Neuronal stem cell (in vitro differentiated cells): ENCODE data around the gene TLE1.

ENCODE experiments used
- DNase-seq: peaks from one replicate; pipeline ENCODE4 v3.0.0-alpha.2; 2013; ENCODE audit warnings: low spot score
- H2AFZ ChIP-seq: one replicate; pipeline ENCODE4 v1.6.1; 2013; ENCODE audit warnings: mild to moderate bottlenecking, low read length, inconsistent platforms
- H2AK5ac ChIP-seq: 2 replicates; pipeline ENCODE4 v1.6.1; 2013; ENCODE audit warnings: low read depth, mild to moderate bottlenecking, inconsistent platforms, low read length, moderate library complexity, mixed read lengths
- H2BK120ac ChIP-seq: 2 replicates; pipeline ENCODE4 v1.6.1; 2013; ENCODE audit warnings: low read depth, mild to moderate bottlenecking, inconsistent platforms, low read length, moderate library complexity, mixed read lengths
- H2BK12ac ChIP-seq: one replicate; pipeline ENCODE4 v1.6.1; 2013; ENCODE audit warnings: low read length, inconsistent platforms
- H2BK15ac ChIP-seq: 2 replicates; pipeline ENCODE4 v1.6.1; 2013; ENCODE audit warnings: mild to moderate bottlenecking, low read length, inconsistent platforms, mixed read lengths
- H2BK5ac ChIP-seq: one replicate; pipeline ENCODE4 v1.6.1; 2013; ENCODE audit warnings: inconsistent platforms, mild to moderate bottlenecking, low read length, moderate library complexity
- H3K14ac ChIP-seq: one replicate; pipeline ENCODE4 v1.6.1; 2013; ENCODE audit warnings: low read length, inconsistent platforms
- H3K18ac ChIP-seq: 2 replicates; pipeline ENCODE4 v1.6.1; 2013; ENCODE audit warnings: low read length, inconsistent platforms
- H3K23ac ChIP-seq: 2 replicates; pipeline ENCODE4 v1.6.1; 2013; ENCODE audit warnings: low read depth, mild to moderate bottlenecking, mixed read lengths, low read length, inconsistent platforms; ENCODE audit not compliant: poor library complexity
- H3K27ac ChIP-seq: replicated peaks from 3 replicates; pipeline ENCODE4 v1.5.1; 2013; ENCODE audit warnings: low read length, inconsistent platforms
- H3K27me3 ChIP-seq, 3 experiments: 2 replicates each; pipeline ENCODE4 v1.6.1; 2013; ENCODE audit warnings: low read length in 3 of 3, mild to moderate bottlenecking in 2 of 3, inconsistent platforms in 1 of 3, low read depth in 1 of 3, mixed read lengths in 1 of 3, moderate library complexity in 1 of 3; ENCODE audit not compliant: control insufficient read depth in 3 of 3, insufficient read depth in 3 of 3
- H3K36me3 ChIP-seq, 2 donors: replicated peaks in 1 of 2; 2 replicates each; pipeline ENCODE4 v1.6.1; 2013; ENCODE audit warnings: low read length in 2 of 2; ENCODE audit not compliant: control insufficient read depth in 2 of 2, insufficient read depth in 2 of 2
- H3K4ac ChIP-seq: 2 replicates; pipeline ENCODE4 v1.6.1; 2013; ENCODE audit warnings: inconsistent platforms, mild to moderate bottlenecking, low read length, moderate library complexity
- H3K4me1 ChIP-seq, 2 donors: 1 replicate in 1 of 2; 2 replicates in 1 of 2; pipeline ENCODE4 v1.6.1; 2013; ENCODE audit warnings: low read length in 2 of 2, low read depth in 1 of 2; ENCODE audit not compliant: control insufficient read depth in 2 of 2, insufficient read depth in 1 of 2
- H3K4me2 ChIP-seq: one replicate; pipeline ENCODE4 v1.6.1; 2013; ENCODE audit warnings: mild to moderate bottlenecking, low read length, inconsistent platforms; ENCODE audit not compliant: insufficient read depth, poor library complexity, severe bottlenecking
- H3K4me3 ChIP-seq, 2 donors: 2 replicates each; pipeline ENCODE4 v1.5.1; 2013; ENCODE audit warnings: low read length in 2 of 2, mild to moderate bottlenecking in 2 of 2, inconsistent platforms in 1 of 2, moderate library complexity in 1 of 2
- H3K79me1 ChIP-seq: one replicate; pipeline ENCODE4 v1.6.1; 2013; ENCODE audit warnings: low read depth, mild to moderate bottlenecking, inconsistent platforms, low read length, moderate library complexity
- H3K9ac ChIP-seq: one replicate; pipeline ENCODE4 v1.6.1; 2013; ENCODE audit warnings: mild to moderate bottlenecking, low read depth, low read length, inconsistent platforms; ENCODE audit not compliant: poor library complexity
- H3K9me3 ChIP-seq, 2 donors: replicated peaks in 1 of 2; 2 replicates each; pipeline versions ENCODE3 to v1.6.1; 2013; ENCODE audit warnings: low read length in 2 of 2, mild to moderate bottlenecking in 2 of 2, inconsistent platforms in 1 of 2, low read depth in 1 of 2, mixed read lengths in 1 of 2, moderate library complexity in 1 of 2; ENCODE audit not compliant: control insufficient read depth in 2 of 2, insufficient read depth in 1 of 2
- H4K8ac ChIP-seq: one replicate; pipeline ENCODE4 v1.6.1; 2013; ENCODE audit warnings: low read depth, mild to moderate bottlenecking, inconsistent platforms, low read length, moderate library complexity
- H4K91ac ChIP-seq: one replicate; pipeline ENCODE4 v1.6.1; 2013; ENCODE audit warnings: low read length, low read depth, mild to moderate bottlenecking, inconsistent platforms; ENCODE audit not compliant: poor library complexity
- WGBS, 2 donors: extraction: QIAGEN DNeasy Blood & Tissue Kit; methylation state at CpG; one replicate each; pipeline ENCODE4 v1.1.7; 2013; ENCODE audit warnings: missing lambda C conversion rate in 2 of 2, mixed read lengths in 1 of 2; ENCODE audit not compliant: insufficient read length in 2 of 2, insufficient replicate concordance in 1 of 2; ENCODE audit errors: extremely low coverage in 2 of 2; 5-methylcytosine and 5-hydroxymethylcytosine counted together

The TLE1 gene

DNA sequence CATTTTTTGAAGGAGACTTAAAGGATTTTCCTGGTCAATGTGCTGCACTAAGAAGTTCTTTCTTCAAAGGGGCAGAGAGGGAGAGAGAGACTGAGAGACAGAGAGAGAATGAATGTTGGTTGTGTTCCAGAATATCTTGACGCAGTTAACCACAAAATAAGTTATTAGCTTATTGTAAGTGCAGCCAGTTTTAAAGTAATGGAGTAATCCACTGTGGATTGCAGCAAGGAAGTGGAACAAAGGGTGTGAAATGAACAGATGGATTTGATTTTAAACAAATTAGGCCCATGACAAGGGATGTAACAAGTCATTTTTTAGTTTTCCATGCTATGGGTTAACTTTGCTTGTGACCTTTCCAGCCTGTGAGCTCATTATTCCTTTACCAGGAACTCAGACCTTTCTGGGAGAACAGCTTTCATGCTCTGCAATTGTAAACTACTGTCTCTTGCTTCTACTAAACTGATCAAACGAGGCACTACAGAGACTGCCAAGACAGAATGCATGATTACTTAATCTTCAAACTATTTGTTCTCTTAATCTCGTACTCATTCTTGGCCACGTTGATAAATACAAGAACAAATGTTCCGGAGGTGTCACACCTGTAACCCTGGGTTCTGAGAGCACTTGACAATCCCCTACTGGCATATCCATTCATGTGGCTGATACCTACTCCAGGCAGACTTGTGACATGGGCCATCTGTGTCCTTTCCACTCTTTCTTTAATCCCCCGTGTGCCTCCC is 131.1 kb downstream of the TLE1 start:
- H2BK15ac ChIP-seq, result no peak overlapping the region
- WGBS, 2 donors, result no CpG with 5 or more reads among the region's 6 CpGs
- H3K9me3 ChIP-seq, result no peaks in the 10 kb centered on the region
- no peak overlapping the region for H3K27ac ChIP-seq
- H3K14ac ChIP-seq, result no peak overlapping the region
- no peak overlapping the region for H3K23ac ChIP-seq
- H3K4me3 ChIP-seq, result no peak overlapping the region
- no peak overlapping the region for H3K4ac ChIP-seq
- no peaks in the 10 kb centered on the region for H3K36me3 ChIP-seq
- no peak overlapping the region for H4K8ac ChIP-seq
- no peak for DNase-seq
- H2BK12ac ChIP-seq, result no peak overlapping the region
- no peak overlapping the region for H2BK5ac ChIP-seq
- H3K4me2 ChIP-seq, result no peak overlapping the region
- no peak overlapping the region for H2AFZ ChIP-seq
- H2BK120ac ChIP-seq, result no peak overlapping the region
- peaks cover 11 to 20% of the 10 kb centered on the region in 2 donors for H3K4me1 ChIP-seq
- H3K18ac ChIP-seq, result no peak overlapping the region
- H3K79me1 ChIP-seq, result no peaks in the 10 kb centered on the region
- H3K9ac ChIP-seq, result no peak overlapping the region
- H4K91ac ChIP-seq, result no peak overlapping the region
- peaks cover 0 to 3% (median 0%) of the 10 kb centered on the region in 3 experiments for H3K27me3 ChIP-seq
- H2AK5ac ChIP-seq, result no peak overlapping the region

DNA sequence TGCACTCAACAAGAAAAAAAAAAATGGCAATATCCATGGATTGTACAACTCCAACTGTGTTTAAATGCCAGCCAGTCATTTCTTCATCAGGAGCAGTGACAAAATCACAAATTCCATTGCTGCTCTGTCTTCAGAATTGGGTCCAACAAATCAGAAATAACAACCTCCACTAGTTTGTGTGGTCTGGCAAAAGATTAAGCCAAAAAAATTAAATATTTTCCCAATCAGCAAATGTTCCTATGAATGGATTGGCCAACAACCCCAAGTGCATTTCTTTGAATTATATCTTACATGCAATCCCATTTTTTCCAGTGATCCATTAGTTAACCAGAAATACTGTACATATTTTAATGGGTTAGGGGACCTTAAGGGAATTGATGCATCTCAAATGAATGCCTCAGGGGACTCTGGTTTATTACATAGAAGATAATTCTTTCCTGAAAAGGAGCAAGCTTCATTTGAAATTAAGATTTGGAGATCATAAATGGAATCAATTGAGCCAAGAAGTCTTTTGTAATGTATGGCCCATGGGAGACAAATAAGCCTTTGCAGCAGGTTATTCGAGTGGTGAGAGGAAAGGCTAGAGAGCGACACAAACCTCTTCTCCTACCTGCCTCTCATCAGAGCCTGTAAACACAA is 131.8 kb downstream of the TLE1 start:
- Histone ChIP-seq H4K91ac (no peak overlapping the region), H3K79me1 (no peaks in the 10 kb centered on the region), H3K27ac (no peak overlapping the region), H2BK120ac (no peak overlapping the region), H3K23ac (no peak overlapping the region), H3K36me3 (no peaks in the 10 kb centered on the region), H2BK15ac (no peak overlapping the region), H2AFZ (no peak overlapping the region), H3K27me3 (peaks cover 0 to 3% (median 0%) of the 10 kb centered on the region in 3 experiments), H2BK5ac (no peak overlapping the region), H4K8ac (no peak overlapping the region), H3K4me1 (peaks cover 7 to 16% of the 10 kb centered on the region in 2 donors), H3K4me2 (no peak overlapping the region), H2AK5ac (no peak overlapping the region), H3K4ac (no peak overlapping the region), H2BK12ac (no peak overlapping the region), H3K9ac (no peak overlapping the region), H3K18ac (no peak overlapping the region), H3K9me3 (no peaks in the 10 kb centered on the region), H3K14ac (no peak overlapping the region), H3K4me3 (no peak overlapping the region)
- no CpG with 5 or more reads among the region's 2 CpGs for WGBS, 2 donors
- no peak for DNase-seq

DNA sequence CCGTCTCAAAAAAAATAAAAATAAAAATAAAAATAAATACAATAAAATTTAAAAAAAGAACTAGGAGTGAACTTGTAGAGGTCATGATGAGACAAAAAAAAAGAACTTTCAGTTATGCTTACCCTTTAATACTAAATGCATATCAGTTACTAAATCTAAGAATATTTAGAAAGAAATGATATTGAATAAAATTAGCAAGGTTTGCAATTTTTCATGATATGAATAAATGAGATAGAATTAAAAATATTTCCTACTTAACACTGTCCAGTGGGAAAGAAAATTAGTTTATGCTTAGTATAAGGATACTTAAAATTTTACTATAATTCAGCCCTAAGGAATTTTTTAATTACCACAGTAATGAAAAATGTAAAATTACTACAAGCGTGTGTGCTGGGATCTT is 132.4 kb downstream of the TLE1 start:
- H4K91ac ChIP-seq, result no peak overlapping the region
- H2AFZ ChIP-seq, result no peak overlapping the region

DNA sequence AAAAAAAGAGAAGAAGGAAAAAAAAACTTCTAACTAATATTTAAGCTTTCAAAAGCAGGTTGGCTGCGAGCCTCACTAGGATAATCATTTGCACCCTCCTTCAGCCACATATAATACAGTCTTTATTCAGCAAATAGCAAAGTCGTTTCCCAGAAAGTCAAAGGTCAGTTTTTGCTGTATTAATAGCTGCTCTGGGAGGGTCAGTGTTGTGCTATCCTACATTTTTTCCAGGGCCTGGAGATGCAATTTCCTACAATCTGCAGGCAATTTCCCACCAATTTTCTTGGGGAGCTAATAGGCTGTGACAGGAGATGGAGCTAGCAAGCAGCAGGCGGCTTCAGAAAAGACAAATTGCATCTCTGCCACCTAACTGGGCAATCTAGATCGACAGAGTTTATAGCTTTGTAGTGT is 136.8 kb downstream of the TLE1 start:
- Histone ChIP-seq H3K4me1 (peaks cover 8 to 17% of the 10 kb centered on the region in 2 donors), H3K9ac (no peak overlapping the region), H2AK5ac (no peak overlapping the region), H3K4ac (no peak overlapping the region), H2BK120ac (no peak overlapping the region), H3K79me1 (no peaks in the 10 kb centered on the region), H3K27me3 (no peaks in the 10 kb centered on the region), H2BK5ac (no peak overlapping the region), H4K8ac (no peak overlapping the region), H2AFZ (no peak overlapping the region), H3K4me2 (no peak overlapping the region), H3K23ac (no peak overlapping the region), H3K4me3 (no peak overlapping the region), H2BK15ac (no peak overlapping the region), H3K27ac (no peak overlapping the region), H3K36me3 (no peaks in the 10 kb centered on the region), H4K91ac (no peak overlapping the region), H3K9me3 (no peaks in the 10 kb centered on the region), H3K14ac (no peak overlapping the region), H3K18ac (no peak overlapping the region), H2BK12ac (no peak overlapping the region)
- no CpG with 5 or more reads among the region's 4 CpGs for WGBS, 2 donors
- no peak for DNase-seq

More for the DNA sequence above, 132.4 kb downstream of the TLE1 start:
- no peak overlapping the region for H3K4me3 ChIP-seq
- H2AK5ac ChIP-seq, result no peak overlapping the region
- H3K36me3 ChIP-seq, result no peaks in the 10 kb centered on the region
- no CpG with 5 or more reads among the region's 2 CpGs for WGBS, 2 donors
- H3K27ac ChIP-seq, result no peak overlapping the region
- no peak overlapping the region for H2BK12ac ChIP-seq
- no peak overlapping the region for H2BK15ac ChIP-seq
- no peaks in the 10 kb centered on the region for H3K79me1 ChIP-seq
- H3K14ac ChIP-seq, result no peak overlapping the region
- H2BK5ac ChIP-seq, result no peak overlapping the region
- no peaks in the 10 kb centered on the region for H3K9me3 ChIP-seq
- H3K4me2 ChIP-seq, result no peak overlapping the region
- no peak overlapping the region for H4K8ac ChIP-seq
- H3K9ac ChIP-seq, result no peak overlapping the region
- no peak overlapping the region for H2BK120ac ChIP-seq
- no peak overlapping the region for H3K4ac ChIP-seq
- H3K4me1 ChIP-seq, result peaks cover 4 to 16% of the 10 kb centered on the region in 2 donors
- H3K27me3 ChIP-seq, result peaks cover 0 to 3% (median 0%) of the 10 kb centered on the region in 3 experiments
- H3K18ac ChIP-seq, result no peak overlapping the region
- DNase-seq, result no peak
- no peak overlapping the region for H3K23ac ChIP-seq
